Measurements from ENCODE around the gene M1AP. TPM values are rescaled to one million over a fixed set of nuclear protein-coding genes. Genes with fewer than 3 reads are reported as not detected.

Gene M1AP
- total and polyA plus RNA-seq, 2 donors (not counting 1 experiment from before 2014, with no cell fraction given), result not detected

- Histone ChIP-seq H3K4me3 (replicated peaks in 1 of 4; ENCODE audit: control extremely low read depth in 1 of 4, insufficient read depth in 1 of 4, low read depth in 3 of 4, low read length in 4 of 4) (no peak overlapping the region), H3K9ac (ENCODE audit: insufficient read depth, low read length) (no peak overlapping the region), H3K36me3 (ENCODE audit: control insufficient read depth, insufficient read depth, low read length) (no peaks in the 10 kb centered on the region), H3K27me3 (ENCODE audit: control insufficient read depth, insufficient read depth, low read length) (no peaks in the 10 kb centered on the region), H3K27ac (ENCODE audit: insufficient read depth, low read length) (no peak overlapping the region), H3K79me2 (ENCODE audit: control insufficient read depth, insufficient read depth, low read length) (no peaks in the 10 kb centered on the region), H3K4me1 (ENCODE audit: control insufficient read depth, extremely low read depth, insufficient read depth, low read length) (peaks cover 10% of the 10 kb centered on the region), H4K20me1 (ENCODE audit: control insufficient read depth, extremely low read depth, insufficient read depth, low read length) (no peaks in the 10 kb centered on the region), H2AFZ (ENCODE audit: low read length) (no peak overlapping the region), H3K4me2 (ENCODE audit: extremely low read depth, insufficient read depth, low read length) (no peak overlapping the region), H3K9me3 (ENCODE audit: control insufficient read depth, insufficient read depth, low read depth, low read length) (no peaks in the 10 kb centered on the region)
- DNase-seq (ENCODE audit: low read depth in 2 of 2), result no peak
- TF ChIP-seq CTCF (conservative IDR thresholded peaks at IDR 0.05 in 1 of 2, IDR thresholded peaks at IDR 0.05 in 1 of 2; ENCODE audit: low read depth in 1 of 2, low read length in 2 of 2) (no peak), EZH2 (IDR thresholded peaks at IDR 0.05; ENCODE audit: low read length, missing control alignments) (no peak)
Observed at GRCh38 chr2:74575320-74575719, 72.8 kb downstream of the M1AP start.

GRCh38 chr2:74573747-74574562 is 74.2 kb downstream of the M1AP start:
- Histone ChIP-seq H3K27ac (ENCODE audit: insufficient read depth, low read length) (no peak overlapping the region), H3K9me3 (ENCODE audit: control insufficient read depth, insufficient read depth, low read depth, low read length) (no peaks in the 10 kb centered on the region), H4K20me1 (ENCODE audit: control insufficient read depth, extremely low read depth, insufficient read depth, low read length) (no peaks in the 10 kb centered on the region), H3K36me3 (ENCODE audit: control insufficient read depth, insufficient read depth, low read length) (no peaks in the 10 kb centered on the region), H3K4me1 (ENCODE audit: control insufficient read depth, extremely low read depth, insufficient read depth, low read length) (peaks cover 10% of the 10 kb centered on the region), H3K9ac (ENCODE audit: insufficient read depth, low read length) (no peak overlapping the region), H3K79me2 (ENCODE audit: control insufficient read depth, insufficient read depth, low read length) (no peaks in the 10 kb centered on the region), H3K27me3 (ENCODE audit: control insufficient read depth, insufficient read depth, low read length) (no peaks in the 10 kb centered on the region), H3K4me2 (ENCODE audit: extremely low read depth, insufficient read depth, low read length) (peak overlapping the region; percentile 32), H3K4me3 (replicated peaks in 1 of 4; ENCODE audit: control extremely low read depth in 1 of 4, insufficient read depth in 1 of 4, low read depth in 3 of 4, low read length in 4 of 4) (no peak overlapping the region), H2AFZ (ENCODE audit: low read length) (peak overlapping the region; percentile 66)
- TF ChIP-seq EZH2 (IDR thresholded peaks at IDR 0.05; ENCODE audit: low read length, missing control alignments), result no peak
- TF ChIP-seq CTCF (conservative IDR thresholded peaks at IDR 0.05 in 1 of 2, IDR thresholded peaks at IDR 0.05 in 1 of 2; ENCODE audit: low read depth in 1 of 2, low read length in 2 of 2), result no peak
- peak in 1 of 2 donors; percentile 44 for DNase-seq (ENCODE audit: low read depth in 2 of 2)

- Histone ChIP-seq H3K9me3 (ENCODE audit: control insufficient read depth, insufficient read depth, low read depth, low read length) (no peaks in the 10 kb centered on the region), H4K20me1 (ENCODE audit: control insufficient read depth, extremely low read depth, insufficient read depth, low read length) (no peaks in the 10 kb centered on the region), H3K4me2 (ENCODE audit: extremely low read depth, insufficient read depth, low read length) (no peak overlapping the region), H3K27me3 (ENCODE audit: control insufficient read depth, insufficient read depth, low read length) (no peaks in the 10 kb centered on the region), H3K79me2 (ENCODE audit: control insufficient read depth, insufficient read depth, low read length) (no peaks in the 10 kb centered on the region), H3K4me1 (ENCODE audit: control insufficient read depth, extremely low read depth, insufficient read depth, low read length) (peaks cover 21% of the 10 kb centered on the region), H3K27ac (ENCODE audit: insufficient read depth, low read length) (no peak overlapping the region), H3K4me3 (replicated peaks in 1 of 4; ENCODE audit: control extremely low read depth in 1 of 4, insufficient read depth in 1 of 4, low read depth in 3 of 4, low read length in 4 of 4) (no peak overlapping the region), H2AFZ (ENCODE audit: low read length) (no peak overlapping the region), H3K36me3 (ENCODE audit: control insufficient read depth, insufficient read depth, low read length) (no peaks in the 10 kb centered on the region), H3K9ac (ENCODE audit: insufficient read depth, low read length) (no peak overlapping the region)
- DNase-seq (ENCODE audit: low read depth in 2 of 2), result no peak
- TF ChIP-seq CTCF (conservative IDR thresholded peaks at IDR 0.05 in 1 of 2, IDR thresholded peaks at IDR 0.05 in 1 of 2; ENCODE audit: low read depth in 1 of 2, low read length in 2 of 2) (no peak), EZH2 (IDR thresholded peaks at IDR 0.05; ENCODE audit: low read length, missing control alignments) (no peak)
Observed at GRCh38 chr2:74572178-74572925, 75.8 kb downstream of the M1AP start.

Measured in fibroblast of lung (primary cell).